B cell (primary cell): Measurements from ENCODE around the gene ZNF672. TPM values are rescaled to one million over a fixed set of nuclear protein-coding genes. Genes with fewer than 3 reads are reported as not detected.

Experiments used
- ATAC-seq: fragments of 200-7000 bp; cut with Tn5 transposase; one replicate; pipeline ENCODE4 v1.10.0; 2021; ENCODE audit warnings: low read depth, mild to moderate bottlenecking, moderate number of reproducible peaks, moderate library complexity
- CTCF ChIA-PET: fragments of 350-600 bp; sonication (Branson Sonifier 250); formaldehyde crosslinking; loops from one replicate; lab custom pipeline; 2021; ENCODE audit warnings: antibody characterized with exemption, inconsistent platforms; lab: Charles Lee
- POLR2A ChIA-PET: fragments of 350-600 bp; sonication (Branson Sonifier 250); formaldehyde crosslinking; loops from one replicate; lab custom pipeline; 2021; ENCODE audit warnings: antibody characterized with exemption; lab: Charles Lee
- DNase-seq: peaks from one replicate; pipeline ENCODE4 v3.0.0; 2013
- H2AFZ ChIP-seq: 2 replicates; pipeline ENCODE4 v1.6.1; 2012; ENCODE audit warnings: mild to moderate bottlenecking, low read depth, low read length; ENCODE audit not compliant: insufficient read depth, poor library complexity, severe bottlenecking
- H3K27ac ChIP-seq, 2 donors: 1 replicate in 1 of 2; 2 replicates in 1 of 2; pipeline ENCODE4 v1.5.1; 2012 to 2013; ENCODE audit warnings: low read length in 2 of 2, mild to moderate bottlenecking in 2 of 2, moderate library complexity in 1 of 2
- H3K27me3 ChIP-seq, 4 experiments: fragments of 200-600 bp in 1 of 4; sonication (generic) in 1 of 4; replicated peaks in 1 of 4; 1 replicate in 2 of 4; 2 replicates in 2 of 4; pipeline versions ENCODE4 v1.6.1 to v1.7.0; 2013 to 2016; ENCODE audit warnings: low read length in 3 of 4, mild to moderate bottlenecking in 2 of 4, mixed read lengths in 1 of 4, moderate library complexity in 1 of 4; ENCODE audit not compliant: insufficient read depth in 4 of 4, control insufficient read depth in 3 of 4; ENCODE audit errors: control extremely low read depth in 1 of 4
- H3K36me3 ChIP-seq, 2 experiments: replicated peaks in 1 of 2; 1 replicate in 1 of 2; 2 replicates in 1 of 2; pipeline versions ENCODE4 v1.6.1 to v1.7.1; 2013; ENCODE audit warnings: low read length in 1 of 2; ENCODE audit not compliant: insufficient read depth in 2 of 2, control insufficient read depth in 1 of 2; ENCODE audit errors: control extremely low read depth in 1 of 2, extremely low read depth in 1 of 2
- H3K4me1 ChIP-seq, 2 donors: fragments of 200-600 bp in 1 of 2; sonication (generic) in 1 of 2; 1 replicate in 1 of 2; 2 replicates in 1 of 2; pipeline versions ENCODE4 v1.5.1 to v1.6.1; 2013 to 2017; ENCODE audit warnings: low read length in 2 of 2; ENCODE audit not compliant: control insufficient read depth in 2 of 2, insufficient read depth in 2 of 2
- H3K4me2 ChIP-seq: replicated peaks from 2 replicates; pipeline ENCODE3; 2012; ENCODE audit warnings: mild to moderate bottlenecking, low read depth, low read length; ENCODE audit not compliant: poor library complexity, severe bottlenecking
- H3K4me3 ChIP-seq, 5 experiments: fragments of 200-600 bp in 1 of 5; sonication (generic) in 1 of 5; 1 replicate in 3 of 5; 2 replicates in 2 of 5; pipeline versions ENCODE4 v1.5.1 to v1.7.0; 2011 to 2016; ENCODE audit warnings: low read length in 4 of 5, mild to moderate bottlenecking in 4 of 5, low read depth in 2 of 5, control low read depth in 1 of 5, moderate library complexity in 1 of 5; ENCODE audit not compliant: insufficient read depth in 1 of 5; ENCODE audit errors: control extremely low read depth in 1 of 5, extremely low read depth in 1 of 5
- H3K79me2 ChIP-seq: fragments of 200-600 bp; sonication (generic); one replicate; pipeline ENCODE4 v1.6.0; 2016; ENCODE audit warnings: low read length; ENCODE audit not compliant: control insufficient read depth, insufficient read depth
- H3K9ac ChIP-seq: fragments of 200-600 bp; sonication (generic); 2 replicates; pipeline ENCODE4 v1.6.1; 2017; ENCODE audit warnings: mild to moderate bottlenecking, low read length, moderate library complexity
- H3K9me3 ChIP-seq, 3 donors: one replicate each; pipeline versions ENCODE4 v1.6.1 to v1.7.1; 2013; ENCODE audit warnings: low read length in 2 of 3; ENCODE audit not compliant: control insufficient read depth in 2 of 3, insufficient read depth in 1 of 3; ENCODE audit errors: control extremely low read depth in 1 of 3
- H4K20me1 ChIP-seq: 2 replicates; pipeline ENCODE4 v1.6.0; 2012; ENCODE audit warnings: mild to moderate bottlenecking, low read length; ENCODE audit not compliant: insufficient read depth, control insufficient read depth, poor library complexity, severe bottlenecking
- H3K27ac Mint-ChIP-seq: one replicate; pipeline ENCODE4 v1.8.0; 2021; ENCODE audit warnings: mixed read lengths
- H3K27me3 Mint-ChIP-seq: one replicate; pipeline ENCODE4 v1.8.0; 2021; ENCODE audit warnings: mixed read lengths
- H3K4me1 Mint-ChIP-seq: one replicate; pipeline ENCODE4 v1.8.0; 2021; ENCODE audit warnings: mixed read lengths
- H3K4me3 Mint-ChIP-seq: one replicate; pipeline ENCODE4 v1.8.0; 2021; ENCODE audit warnings: mixed read lengths
- H3K9me3 Mint-ChIP-seq: one replicate; pipeline ENCODE4 v1.8.0; 2022; ENCODE audit warnings: mixed read lengths; ENCODE audit not compliant: insufficient read depth
- CTCF ChIP-seq: fragments of 200-600 bp; IDR thresholded peaks from one replicate; pipeline ENCODE4 v1.8.0; 2022; ENCODE audit warnings: antibody characterized with exemption, mild to moderate bottlenecking
- EZH2 ChIP-seq: IDR thresholded peaks from 2 replicates; pipeline ENCODE4 v1.6.1; 2012; ENCODE audit warnings: borderline replicate concordance, low read depth, mild to moderate bottlenecking, moderate library complexity, low read length; ENCODE audit not compliant: insufficient read depth, poor library complexity, severe bottlenecking
- WGBS: methylation state at CpG from one replicate; pipeline ENCODE4 v1.1.5; 2013; ENCODE audit warnings: missing lambda C conversion rate; ENCODE audit not compliant: insufficient coverage; 5-methylcytosine and 5-hydroxymethylcytosine counted together
- intact Hi-C: fragments of 100-400 bp; cut with micrococcal nuclease; formaldehyde crosslinking; loops from one replicate; pipeline ENCODE4 v1.10.0; 2022
- polyA plus RNA-seq: library from polyadenylated mRNA; depleted of rRNA; stranded (reverse); fragments of >200 nt; gene quantifications from 2 replicates; pipeline ENCODE4 v1.2.3, GENCODE V29; 2012
- total RNA-seq, 2 donors: library from RNA; stranded (reverse); fragments of 120-200 nt in 1 of 2; gene quantifications; 1 replicate in 1 of 2; 2 replicates in 1 of 2; pipeline versions ENCODE4 v1.2.3 to v1.2.4, GENCODE V29; 2013 to 2022

ZNF672 gene
- total and polyA plus RNA-seq, 2 donors (not counting 1 experiment from before 2014, with no cell fraction given): 46.4 to 56.3 TPM

- ChIA-PET POLR2A (no interaction called here), CTCF (interaction anchor here (1.5 kb wide), 1 partner anchor 11 kb away, joined by 5 read pairs; no protein-coding TSS in a partner anchor)
- no peaks in the 10 kb centered on the region for H3K27me3 Mint-ChIP-seq
- DNase-seq (no peak), ATAC-seq (no peak)
- H4K20me1 ChIP-seq: peaks cover 44% of the 10 kb centered on the region
- H2AFZ ChIP-seq: no peak overlapping the region
- H3K9me3 Mint-ChIP-seq: no peaks in the 10 kb centered on the region
- H3K9ac ChIP-seq: no peak overlapping the region
- no peak overlapping the region for H3K4me2 ChIP-seq
- H3K4me3 Mint-ChIP-seq: no peak overlapping the region
- intact Hi-C loops: no loop called here
- H3K27ac Mint-ChIP-seq: no peak overlapping the region
- H3K36me3 ChIP-seq: peaks cover 10 to 74% of the 10 kb centered on the region in 2 experiments
- no peaks in the 10 kb centered on the region for H3K27me3 ChIP-seq
- H3K9me3 ChIP-seq: peaks cover 0 to 4% (median 0%) of the 10 kb centered on the region in 3 donors
- H3K79me2 ChIP-seq: peaks cover 27% of the 10 kb centered on the region
- H3K4me1 Mint-ChIP-seq: peaks cover 7% of the 10 kb centered on the region
- no peak for TF ChIP-seq EZH2
- TF ChIP-seq CTCF: no peak
- WGBS: 98% methylated on average over 76 of the region's 76 CpGs
- no peak overlapping the region for H3K4me3 ChIP-seq
- H3K27ac ChIP-seq: no peak overlapping the region
- peaks cover 6 to 11% of the 10 kb centered on the region in 2 donors for H3K4me1 ChIP-seq
Measured at GRCh38 chr1:248847181-248847955, 9.3 kb downstream of the ZNF672 start.

- Mint-ChIP-seq H3K27ac (no peak overlapping the region), H3K27me3 (no peaks in the 10 kb centered on the region), H3K4me1 (peaks cover under 1% of the 10 kb centered on the region), H3K4me3 (no peak overlapping the region), H3K9me3 (no peaks in the 10 kb centered on the region)
- DNase-seq (no peak), ATAC-seq (no peak)
- WGBS: 97% methylated on average over 72 of the region's 72 CpGs
- ChIA-PET CTCF (no interaction called here), POLR2A (no interaction called here)
- intact Hi-C loops: no loop called here
- peaks cover 42% of the 10 kb centered on the region for H4K20me1 ChIP-seq
- H2AFZ ChIP-seq: no peak overlapping the region
- no peak overlapping the region for H3K4me2 ChIP-seq
- H3K4me1 ChIP-seq: peaks cover 13 to 14% of the 10 kb centered on the region in 2 donors
- H3K27ac ChIP-seq: no peak overlapping the region
- no peak overlapping the region for H3K9ac ChIP-seq
- peaks cover 0 to 4% (median 0%) of the 10 kb centered on the region in 3 donors for H3K9me3 ChIP-seq
- no peaks in the 10 kb centered on the region for H3K27me3 ChIP-seq
- no peak overlapping the region for H3K4me3 ChIP-seq
- H3K79me2 ChIP-seq: peaks cover 20% of the 10 kb centered on the region
- H3K36me3 ChIP-seq: peaks cover 10 to 67% of the 10 kb centered on the region in 2 experiments
- no peak for TF ChIP-seq CTCF
- no peak for TF ChIP-seq EZH2
Measured at GRCh38 chr1:248847956-248848561, 10.0 kb downstream of the ZNF672 start.
